Caco-2 (cell line): ENCODE measurements around the gene SLC9A7. TPM values are rescaled to one million over a fixed set of nuclear protein-coding genes. Genes with fewer than 3 reads are reported as not detected.
"Not testable (repeated sequence)": the region's sequence is repeated elsewhere in the genome, so short reads cannot be mapped to it uniquely, and the experiment has no call there.

Source experiments
- BruUV-seq: library from RNA; stranded (reverse); fragments of 400-500 nt; replicated peaks from 2 replicates; lab custom pipeline; 2021; lab: Mats Ljungman, UMichigan
- CTCF ChIA-PET: fragments of 300-600 bp; sonication (Branson Sonifier 250); formaldehyde crosslinking; loops from one replicate; lab custom pipeline; 2022; ENCODE audit warnings: antibody characterized with exemption; lab: Charles Lee
- POLR2A ChIA-PET: fragments of 300-600 bp; sonication (Branson Sonifier 250); formaldehyde crosslinking; loops from one replicate; lab custom pipeline; 2022; ENCODE audit warnings: antibody characterized with exemption; lab: Charles Lee
- DNase-seq, 2 experiments: peaks; one replicate each; pipeline versions ENCODE4 v3.0.0 to v3.0.0-alpha.2; 2020 to 2022
- H3K27me3 ChIP-seq: replicated peaks from 2 replicates; pipeline ENCODE4 v1.6.0; 2011; ENCODE audit warnings: low read length; ENCODE audit not compliant: control insufficient read depth, insufficient read depth
- H3K36me3 ChIP-seq: 2 replicates; pipeline ENCODE4 v1.5.1; 2011; ENCODE audit warnings: low read length; ENCODE audit not compliant: control insufficient read depth, insufficient read depth
- H3K4me1 ChIP-seq: fragments of 250-450 bp; sonication (Bioruptor Pico); 2 replicates; pipeline ENCODE4 v1.5.1; 2020; ENCODE audit warnings: mild to moderate bottlenecking
- H3K4me3 ChIP-seq: 2 replicates; pipeline ENCODE4 v1.5.1; 2011; ENCODE audit warnings: low read depth, mild to moderate bottlenecking, control low read depth, low read length
- H3K9me3 ChIP-seq: fragments of 250-450 bp; sonication (Bioruptor Pico); 2 replicates; pipeline ENCODE4 v1.5.1; 2020; ENCODE audit warnings: mild to moderate bottlenecking, moderate library complexity
- H3K27ac Mint-ChIP-seq: one replicate; pipeline ENCODE4 v1.8.0; 2022; ENCODE audit warnings: mixed read lengths; ENCODE audit not compliant: unreplicated experiment
- H3K27me3 Mint-ChIP-seq: one replicate; pipeline ENCODE4 v1.8.0; 2022; ENCODE audit warnings: mixed read lengths; ENCODE audit not compliant: insufficient read depth, unreplicated experiment
- H3K36me3 Mint-ChIP-seq: one replicate; pipeline ENCODE4 v1.8.0; 2022; ENCODE audit warnings: mild to moderate bottlenecking, mixed read lengths; ENCODE audit not compliant: insufficient read depth, unreplicated experiment
- H3K4me1 Mint-ChIP-seq: one replicate; pipeline ENCODE4 v1.8.0; 2022; ENCODE audit warnings: low read depth, mixed read lengths; ENCODE audit not compliant: unreplicated experiment
- H3K4me3 Mint-ChIP-seq: one replicate; pipeline ENCODE4 v1.8.0; 2022; ENCODE audit warnings: mild to moderate bottlenecking, moderate library complexity, mixed read lengths; ENCODE audit not compliant: unreplicated experiment
- H3K9me3 Mint-ChIP-seq: one replicate; pipeline ENCODE4 v1.8.0; 2022; ENCODE audit warnings: mixed read lengths; ENCODE audit not compliant: unreplicated experiment
- CTCF ChIP-seq, 2 experiments: fragments of 200-600 bp in 1 of 2; IDR thresholded peaks; 1 replicate in 1 of 2; 2 replicates in 1 of 2; pipeline versions ENCODE4 v1.5.1 to v1.8.0; 2011 to 2022; ENCODE audit warnings: antibody characterized with exemption in 1 of 2, control low read depth in 1 of 2, inconsistent platforms in 1 of 2, low read depth in 1 of 2, low read length in 1 of 2, mild to moderate bottlenecking in 1 of 2, moderate library complexity in 1 of 2; ENCODE audit not compliant: insufficient read depth in 1 of 2, severe bottlenecking in 1 of 2, unreplicated experiment in 1 of 2
- intact Hi-C: fragments of 100-400 bp; cut with micrococcal nuclease; formaldehyde crosslinking; loops from one replicate; pipeline ENCODE4 v1.10.0; 2022; ENCODE audit not compliant: unreplicated experiment
- total RNA-seq: library from RNA; stranded (reverse); gene quantifications from 2 replicates; pipeline ENCODE4 v1.2.3, GENCODE V29; 2022

Gene SLC9A7
- total RNA-seq, 1 experiment from 2014 or later, result 20.1 TPM

GRCh38 chrX:46791927-46792809 is 33.2 kb upstream of the SLC9A7 start:
- H3K9me3 Mint-ChIP-seq, result peaks cover 7% of the 10 kb centered on the region
- peak in 1 of 2 experiments; percentile 32 for DNase-seq
- POLR2A ChIA-PET, result no interaction called here

GRCh38 chrX:46788902-46789301 is 30.0 kb upstream of the SLC9A7 start:
- BruUV-seq, result no TSS peak
- no peaks in the 10 kb centered on the region for H3K27me3 ChIP-seq
- Mint-ChIP-seq H3K9me3 (peaks cover 7% of the 10 kb centered on the region), H3K27ac (no peak overlapping the region), H3K4me3 (no peak overlapping the region), H3K27me3 (no peaks in the 10 kb centered on the region), H3K4me1 (peaks cover 10% of the 10 kb centered on the region), H3K36me3 (peaks cover 5% of the 10 kb centered on the region)
- no peak for TF ChIP-seq CTCF (IDR thresholded peaks at IDR 0.05; ENCODE audit: insufficient read depth in 1 of 2, low read depth in 1 of 2, low read length in 1 of 2, severe bottlenecking in 1 of 2, unreplicated experiment in 1 of 2)
- peaks cover 12% of the 10 kb centered on the region; the same call in 1 of the 2 replicates for H3K4me1 ChIP-seq
- intact Hi-C loops, result no loop called here
- no peaks in the 10 kb centered on the region for H3K9me3 ChIP-seq
- POLR2A ChIA-PET, result no interaction called here
- CTCF ChIA-PET, result no interaction called here
- H3K4me3 ChIP-seq, result no peak overlapping the region
- DNase-seq, result no peak
- H3K36me3 ChIP-seq, result no peaks in the 10 kb centered on the region

More at GRCh38 chrX:46791927-46792809, 33.2 kb upstream of the SLC9A7 start:
- H3K27me3 Mint-ChIP-seq, result no peaks in the 10 kb centered on the region
- no peaks in the 10 kb centered on the region for H3K27me3 ChIP-seq
- H3K4me1 ChIP-seq, result peaks cover 12% of the 10 kb centered on the region; the same call in 1 of the 2 replicates
- CTCF ChIA-PET, result interaction anchor here (0.7 kb wide), 1 partner anchor 32 kb away, joined by 5 read pairs; no protein-coding TSS in a partner anchor
- no TSS peak for BruUV-seq
- H3K36me3 Mint-ChIP-seq, result no peaks in the 10 kb centered on the region
- no peaks in the 10 kb centered on the region for H3K36me3 ChIP-seq
- H3K4me3 ChIP-seq, result no peak overlapping the region
- intact Hi-C loops, result no loop called here
- no peak overlapping the region for H3K4me3 Mint-ChIP-seq
- H3K4me1 Mint-ChIP-seq, result peaks cover 16% of the 10 kb centered on the region
- no peaks in the 10 kb centered on the region for H3K9me3 ChIP-seq
- TF ChIP-seq CTCF (IDR thresholded peaks at IDR 0.05; ENCODE audit: insufficient read depth in 1 of 2, low read depth in 1 of 2, low read length in 1 of 2, severe bottlenecking in 1 of 2, unreplicated experiment in 1 of 2), result no peak
- H3K27ac Mint-ChIP-seq, result no peak overlapping the region

- H3K4me1 ChIP-seq, H3K27ac Mint-ChIP-seq, H3K27me3 ChIP-seq, H3K9me3 Mint-ChIP-seq, CTCF ChIA-PET, DNase-seq, H3K36me3 ChIP-seq, H3K4me1 Mint-ChIP-seq, H3K36me3 Mint-ChIP-seq, BruUV-seq, H3K4me3 ChIP-seq, POLR2A ChIA-PET, intact Hi-C loops, H3K27me3 Mint-ChIP-seq, H3K9me3 ChIP-seq, H3K4me3 Mint-ChIP-seq: not testable (repeated sequence)
These were observed 25.5 kb upstream of the SLC9A7 start for GRCh38 chrX:46784437-46784836.
